Measurements from ENCODE around the gene ZNF730.
"Not testable (repeated sequence)": the region's sequence is repeated elsewhere in the genome, so short reads cannot be mapped to it uniquely, and the experiment has no call there.

Gene ZNF730

DNA sequence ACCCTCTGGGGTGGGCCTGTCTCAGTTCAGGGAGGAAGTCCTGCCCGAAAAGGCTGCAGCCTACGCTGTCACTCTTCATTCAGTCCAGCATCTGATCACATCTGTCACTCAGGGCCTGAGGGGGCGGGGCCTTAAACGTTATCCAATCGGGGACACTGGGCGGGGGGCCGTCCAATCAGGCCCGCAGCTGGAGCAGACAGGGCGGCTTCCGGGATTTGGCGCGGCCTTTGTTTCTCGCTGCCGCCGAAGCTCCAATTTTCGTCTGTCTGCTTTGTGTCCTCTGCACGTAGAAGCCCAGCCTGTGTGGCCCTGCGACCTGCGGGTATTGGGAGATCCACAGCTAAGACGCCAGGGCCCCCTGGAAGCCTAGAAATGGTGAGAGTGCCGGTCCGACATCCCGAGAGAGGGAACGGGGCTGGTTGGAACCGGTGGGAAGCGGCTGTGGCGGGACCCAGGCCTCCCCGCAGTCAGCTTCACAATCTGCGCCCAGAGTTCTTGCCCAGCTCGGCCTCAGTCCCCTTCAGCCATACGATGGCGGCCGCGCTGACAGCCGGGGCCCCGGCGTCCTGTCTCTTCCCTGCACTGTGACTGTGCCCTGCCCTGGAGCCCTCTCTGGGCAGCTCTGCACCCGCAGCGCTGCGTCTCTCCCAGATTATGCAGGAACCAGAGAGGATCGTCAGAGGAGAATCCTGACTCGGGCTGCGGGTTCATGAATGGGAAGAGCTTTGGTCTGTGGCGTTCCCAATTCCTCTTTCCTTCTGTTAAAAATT lies at the start of gene ZNF730:
Gene ZNF730, plus strand, starts transcription at position 224 of the 770 bp plus-strand sequence. Its CDS starts 149 bp downstream, at position 373.
- peak; percentile 2 for DNase-seq

DNA sequence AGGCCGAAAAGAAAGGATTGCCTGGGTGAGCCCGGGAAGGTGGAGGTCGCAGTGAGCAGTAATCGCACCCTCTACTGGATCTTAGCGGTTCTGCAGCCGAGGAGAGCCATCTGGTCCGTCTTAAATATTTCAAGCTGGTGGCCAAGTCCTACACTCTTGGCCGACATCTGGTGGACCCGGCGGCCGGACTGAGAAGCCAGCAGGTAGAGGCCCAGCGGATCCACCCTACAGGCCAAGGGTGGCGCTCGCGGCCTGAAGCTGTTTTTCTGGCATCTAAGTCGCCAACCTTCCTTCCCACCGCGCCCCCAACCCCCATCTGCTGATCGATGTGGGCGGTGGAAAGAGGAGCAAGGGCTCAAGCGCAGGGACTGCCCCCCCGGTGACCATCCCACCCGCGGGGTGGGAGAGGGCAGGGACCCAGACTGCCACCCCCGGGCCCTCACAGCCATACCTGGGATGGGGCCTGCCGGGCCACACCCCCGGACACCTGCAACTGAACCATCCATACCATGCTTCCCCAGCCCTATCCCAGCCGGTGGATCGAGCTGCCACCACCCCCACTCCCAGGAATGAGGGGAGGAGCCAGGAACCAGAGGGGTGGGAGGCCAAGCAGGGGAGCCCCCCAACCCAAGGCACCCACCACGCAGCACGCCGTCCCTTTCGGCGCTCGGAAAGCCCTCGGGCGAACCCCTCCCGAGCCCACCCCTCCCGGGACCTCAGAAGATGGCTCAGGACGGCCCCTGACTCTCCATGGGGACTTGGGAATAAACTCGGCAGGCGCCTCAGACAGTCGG lies 46.3 kb upstream of the ZNF730 start:
- DNase-seq = no peak

- no peak for DNase-seq
These were observed 45.7 kb upstream of the ZNF730 start for GRCh38 chr19:23071147-23071511.

GRCh38 chr19:23075031-23075733 lies 41.6 kb upstream of the ZNF730 start:
- DNase-seq = no peak

DNA sequence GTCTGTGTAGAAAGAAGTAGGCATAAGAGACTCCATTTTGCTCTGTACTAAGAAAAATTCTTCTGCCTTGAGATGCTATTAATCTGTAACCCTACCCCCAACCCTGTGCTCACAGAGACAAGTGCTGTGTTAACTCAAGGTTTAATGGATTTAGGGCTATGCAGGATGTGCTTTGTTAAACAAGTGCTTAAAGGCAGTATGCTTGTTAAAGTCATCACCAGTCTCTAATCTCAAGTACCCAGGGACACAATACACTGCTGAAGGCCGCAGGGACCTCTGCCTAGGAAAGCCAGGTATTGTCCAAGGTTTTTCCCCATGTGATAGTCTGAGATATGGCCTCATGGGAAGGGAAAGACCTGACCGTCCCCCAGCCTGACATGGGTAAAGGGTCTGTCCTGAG lies 39.0 kb upstream of the ZNF730 start:
- DNase-seq = not testable (repeated sequence)

DNA sequence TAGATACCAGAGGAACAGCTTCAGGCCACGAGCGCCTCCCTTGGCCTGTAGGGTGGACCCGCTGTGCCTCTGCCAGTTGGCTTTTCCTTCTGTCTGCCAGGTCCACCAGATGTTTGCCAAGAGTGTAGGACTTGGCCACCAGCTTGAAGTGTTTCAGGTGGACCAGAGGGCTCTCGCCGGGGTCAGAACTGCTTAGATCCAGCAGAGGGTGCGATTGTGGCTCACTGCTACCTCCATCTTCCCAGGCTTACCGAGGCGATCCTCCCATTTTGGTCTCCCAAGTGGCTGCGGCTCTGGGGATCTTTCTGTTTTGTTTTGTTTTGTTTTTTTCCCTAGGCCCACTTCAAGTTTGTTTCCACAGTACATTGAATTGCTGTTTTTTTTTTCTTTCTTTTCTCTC lies 23.0 kb upstream of the ZNF730 start:
- DNase-seq = no peak

GRCh38 chr19:23095418-23095817 lies 21.4 kb upstream of the ZNF730 start:
- DNase-seq = no peak

DNA sequence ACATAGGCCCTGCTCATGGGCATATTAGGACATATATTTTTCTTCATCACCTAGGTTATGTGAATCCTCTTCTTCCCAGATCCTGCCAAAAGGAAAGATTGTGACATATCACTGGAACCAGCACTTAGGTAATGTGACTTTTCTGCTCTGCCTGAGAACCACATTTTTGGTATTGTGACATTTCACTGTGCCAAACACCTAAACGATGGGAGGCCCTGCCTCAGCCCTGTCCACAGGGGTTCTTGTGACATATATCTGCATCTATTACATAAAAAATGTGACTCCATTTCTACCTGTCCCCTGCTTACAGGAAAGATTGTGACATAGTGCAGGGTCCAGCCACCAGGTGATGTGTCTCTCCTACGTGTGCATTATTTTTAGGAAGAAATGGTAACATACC lies 18.5 kb upstream of the ZNF730 start:
- DNase-seq = no peak

GRCh38 chr19:23098988-23099387 lies 17.8 kb upstream of the ZNF730 start:
- DNase-seq = no peak

DNA sequence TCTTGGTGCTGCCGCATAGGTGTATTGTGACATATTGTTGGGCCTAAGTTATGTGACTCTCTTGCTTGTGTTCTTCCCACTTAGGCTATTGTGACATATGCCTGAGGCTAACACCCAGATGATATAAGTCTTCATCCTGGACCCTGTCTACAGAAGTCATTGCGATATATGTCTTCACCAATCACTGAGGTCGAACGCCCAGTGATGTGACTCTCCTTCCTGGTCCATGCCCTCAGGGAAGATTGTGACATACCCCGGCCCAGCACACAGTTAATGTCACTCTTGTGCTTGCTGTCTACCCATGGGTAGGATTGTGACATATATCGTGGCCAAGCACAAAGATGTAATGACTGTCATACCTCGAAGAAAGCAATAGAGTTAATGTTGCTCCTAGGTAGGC lies 16.9 kb upstream of the ZNF730 start:
- DNase-seq = no peak

GRCh38 chr19:23101241-23101640 lies 15.6 kb upstream of the ZNF730 start:
- DNase-seq = no peak

DNA sequence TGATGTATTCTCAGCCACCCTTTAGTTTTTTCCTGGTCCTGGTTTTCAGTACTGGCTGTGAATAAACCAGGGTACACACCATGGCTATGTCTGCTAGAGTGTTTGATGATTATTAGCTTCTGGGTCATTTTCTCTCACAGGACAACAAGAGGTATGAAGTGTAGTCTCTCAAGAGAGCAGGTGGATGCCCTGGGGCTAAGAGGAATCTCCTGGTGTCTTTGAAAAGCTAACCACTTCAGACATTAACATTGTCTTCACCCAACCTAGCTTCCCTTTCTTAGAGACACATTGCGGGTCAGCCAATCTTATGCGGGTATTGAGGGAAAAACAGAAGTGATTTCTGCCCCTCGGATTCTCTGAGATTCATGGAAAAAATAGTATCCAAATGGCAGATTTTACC lies 1.6 kb downstream of the ZNF730 start:
- DNase-seq = no peak

- DNase-seq = not testable (repeated sequence)
These were observed 17.4 kb downstream of the ZNF730 start for GRCh38 chr19:23134211-23134610.

DNA sequence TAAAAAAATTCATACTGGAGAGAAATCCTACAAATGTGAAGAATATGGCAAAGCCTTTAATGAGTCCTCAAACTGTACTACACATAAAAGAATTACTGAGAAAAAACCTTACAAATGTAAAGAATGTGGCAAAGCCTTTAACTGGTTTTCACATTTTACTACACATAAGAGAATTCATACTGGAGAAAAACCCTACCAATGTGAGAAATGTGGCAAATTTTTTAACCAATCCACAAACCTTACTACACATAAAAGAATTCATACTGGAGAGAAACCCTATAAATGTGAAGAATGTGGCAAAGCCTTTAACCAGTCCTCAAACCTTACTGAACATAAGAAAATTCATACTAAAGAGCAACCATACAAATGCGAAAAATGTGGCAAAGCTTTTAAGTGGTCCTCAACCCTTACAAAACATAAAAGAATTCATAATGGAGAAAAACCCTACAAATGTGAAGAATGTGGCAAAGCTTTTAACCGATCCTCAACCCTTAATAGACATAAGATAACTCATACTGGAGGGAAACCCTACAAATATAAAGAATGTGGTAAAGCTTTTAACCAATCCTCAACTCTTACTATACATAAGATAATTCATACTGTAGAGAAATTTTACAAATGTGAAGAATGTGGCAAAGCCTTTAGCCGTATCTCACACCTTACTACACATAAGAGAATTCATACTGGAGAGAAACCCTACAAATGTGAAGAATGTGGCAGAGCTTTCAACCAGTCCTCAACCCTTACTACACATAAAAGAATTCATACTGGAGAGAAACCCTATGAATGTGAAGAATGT lies 29.0 kb downstream of the ZNF730 start:
- no peak for DNase-seq

DNA sequence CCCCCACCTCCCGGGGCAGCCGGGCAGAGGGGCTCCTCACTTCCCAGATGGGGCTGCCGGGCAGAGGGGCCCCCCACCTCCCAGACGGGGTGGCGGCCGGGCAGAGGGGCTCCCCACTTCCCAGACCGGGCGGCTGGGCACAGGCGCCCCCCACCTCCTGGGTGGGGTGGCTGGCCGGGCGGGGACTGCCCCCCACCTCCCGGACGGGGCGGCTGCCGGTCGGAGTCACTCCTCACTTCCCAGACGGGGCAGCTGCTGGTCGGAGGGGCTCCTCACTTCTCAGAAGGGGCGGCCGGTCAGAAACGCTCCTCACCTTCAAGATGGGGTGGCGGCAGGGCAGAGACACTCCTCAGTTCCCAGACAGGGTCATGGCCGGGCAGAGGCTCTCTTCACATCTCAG lies 43.9 kb downstream of the ZNF730 start:
- no peak for DNase-seq

DNA sequence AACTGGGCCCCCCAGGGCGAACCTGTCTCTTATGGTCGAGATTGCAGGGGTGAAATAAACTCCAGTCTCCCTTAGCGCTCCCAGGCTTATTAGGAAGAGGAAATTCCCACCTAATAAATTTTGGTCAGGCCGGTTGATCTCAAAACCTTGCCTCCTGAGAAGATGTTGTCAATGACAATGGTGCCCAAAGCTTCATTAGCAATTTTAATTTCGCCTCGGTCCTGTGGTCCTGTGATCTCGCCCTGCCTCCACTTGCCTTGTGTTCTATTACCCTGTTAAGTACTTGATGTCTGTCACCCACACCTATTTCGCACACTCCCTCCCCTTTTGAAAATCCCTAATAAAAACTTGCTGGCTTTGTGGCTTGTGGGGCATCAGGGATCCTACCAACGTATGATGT lies 51.5 kb downstream of the ZNF730 start:
- not testable (repeated sequence) for DNase-seq

DNA sequence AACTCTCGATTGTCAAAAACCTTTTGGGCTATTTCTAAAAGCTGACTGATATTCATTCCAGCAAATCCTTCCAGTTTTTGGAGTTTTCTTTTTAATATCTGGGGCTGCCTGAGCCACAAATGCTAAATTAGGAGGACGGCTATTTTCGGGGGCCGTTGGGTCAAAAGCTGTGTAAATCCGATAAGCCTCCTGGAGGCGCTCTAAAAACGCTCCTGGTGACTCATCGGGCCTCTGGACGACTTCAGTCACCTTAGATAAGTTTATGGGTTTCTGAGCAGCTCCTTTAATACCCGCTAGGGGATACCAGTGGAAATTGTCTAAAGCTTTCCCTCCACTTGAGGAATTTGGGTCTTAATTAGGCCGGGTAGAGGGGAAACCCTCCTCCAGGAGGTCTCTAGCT lies 66.4 kb downstream of the ZNF730 start:
- DNase-seq = no peak

GRCh38 chr19:23190341-23190740 lies 73.5 kb downstream of the ZNF730 start:
- no peak for DNase-seq
